Chondrocyte (in vitro differentiated cells): ENCODE measurements around the gene IFT80. TPM values are rescaled to one million over a fixed set of nuclear protein-coding genes. Genes with fewer than 3 reads are reported as not detected.

ENCODE experiments used
- DNase-seq: peaks from one replicate; pipeline ENCODE4 v3.0.0; 2021; ENCODE audit warnings: mixed read lengths, low spot score
- H3K27ac Mint-ChIP-seq: one replicate; pipeline ENCODE4 v1.8.0; 2021; ENCODE audit warnings: mild to moderate bottlenecking, moderate library complexity, mixed read lengths; ENCODE audit not compliant: unreplicated experiment
- H3K27me3 Mint-ChIP-seq: 2 replicates; pipeline ENCODE4 v1.8.0; 2021; ENCODE audit warnings: low read depth, mixed read lengths
- H3K36me3 Mint-ChIP-seq: 2 replicates; pipeline ENCODE4 v1.8.0; 2021; ENCODE audit warnings: low read depth, mixed read lengths
- H3K4me1 Mint-ChIP-seq: 2 replicates; pipeline ENCODE4 v1.8.0; 2021; ENCODE audit warnings: low read depth, mild to moderate bottlenecking, mixed read lengths
- H3K4me3 Mint-ChIP-seq: one replicate; pipeline ENCODE4 v1.8.0; 2021; ENCODE audit warnings: mild to moderate bottlenecking, moderate library complexity, mixed read lengths; ENCODE audit not compliant: unreplicated experiment
- H3K9me3 Mint-ChIP-seq: 2 replicates; pipeline ENCODE4 v1.8.0; 2021; ENCODE audit warnings: low read depth, mixed read lengths
- CTCF ChIP-seq: fragments of 200-600 bp; sonication (generic); IDR thresholded peaks from 2 replicates; pipeline ENCODE4 v1.5.0; 2021; ENCODE audit warnings: antibody characterized with exemption, mild to moderate bottlenecking, moderate library complexity
- long read RNA-seq: library from polyadenylated mRNA; stranded (forward); transcript quantifications from one replicate; pipeline ENCODE4 v2.0.0, GENCODE V29; 2021
- total RNA-seq: library from RNA; stranded (reverse); gene quantifications from 3 replicates; pipeline ENCODE4 v1.2.1, GENCODE V29; 2021

Gene IFT80
- 22.6 to 39.1 TPM (median 23.9 TPM) in 3 replicates for total RNA-seq
- long read RNA-seq, full-length matches to known transcripts, result 7 of 14 reads
- long read RNA-seq, partial matches to known transcripts, result 0 of 14 reads
- long read RNA-seq, other reads (novel, unspliced or antisense), result 7 of 14 reads

GRCh38 chr3:160399125-160400029 lies at the start of gene IFT80, which contains the start of gene SMC4:
Gene IFT80, minus strand, starts transcription at chr3:160399225. Its CDS starts 14,625 bp downstream, at chr3:160384600.
Gene SMC4, plus strand, starts transcription at chr3:160399650. Its CDS starts 1,177 bp downstream, at chr3:160400827.
- Mint-ChIP-seq H3K27me3 (no peaks in the 10 kb centered on the region), H3K9me3 (no peaks in the 10 kb centered on the region), H3K4me1 (peaks cover 49% of the 10 kb centered on the region), H3K4me3 (peak within 1 kb of the TSS; percentile 88), H3K36me3 (no peaks in the 10 kb centered on the region), H3K27ac (peak within 1 kb of the TSS; percentile 98)
- TF ChIP-seq CTCF, result no peak
- peak; percentile 96 for DNase-seq

GRCh38 chr3:160447544-160447943 lies 48.5 kb upstream of the IFT80 start:
- peak overlapping the region; percentile 94 for H3K4me3 Mint-ChIP-seq
- no peaks in the 10 kb centered on the region for H3K9me3 Mint-ChIP-seq
- no peak for DNase-seq
- no peaks in the 10 kb centered on the region for H3K27me3 Mint-ChIP-seq
- H3K27ac Mint-ChIP-seq, result peak overlapping the region; percentile 99
- peaks cover 7% of the 10 kb centered on the region for H3K36me3 Mint-ChIP-seq
- peaks cover 54% of the 10 kb centered on the region for H3K4me1 Mint-ChIP-seq
- no peak for TF ChIP-seq CTCF

GRCh38 chr3:160446522-160447056 lies 47.6 kb upstream of the IFT80 start:
- no peak for TF ChIP-seq CTCF
- peak overlapping the region; percentile 48 for H3K4me3 Mint-ChIP-seq
- no peaks in the 10 kb centered on the region for H3K27me3 Mint-ChIP-seq
- H3K4me1 Mint-ChIP-seq, result peaks cover 58% of the 10 kb centered on the region
- H3K9me3 Mint-ChIP-seq, result no peaks in the 10 kb centered on the region
- no peak for DNase-seq
- H3K36me3 Mint-ChIP-seq, result peaks cover 7% of the 10 kb centered on the region
- peak overlapping the region; percentile 99 for H3K27ac Mint-ChIP-seq

GRCh38 chr3:160445854-160446253 lies 46.8 kb upstream of the IFT80 start:
- H3K4me1 Mint-ChIP-seq, result peaks cover 54% of the 10 kb centered on the region
- peaks cover 7% of the 10 kb centered on the region for H3K36me3 Mint-ChIP-seq
- no peaks in the 10 kb centered on the region for H3K27me3 Mint-ChIP-seq
- no peak for TF ChIP-seq CTCF
- no peak for DNase-seq
- no peak overlapping the region for H3K4me3 Mint-ChIP-seq
- H3K27ac Mint-ChIP-seq, result peak overlapping the region; percentile 66
- no peaks in the 10 kb centered on the region for H3K9me3 Mint-ChIP-seq

GRCh38 chr3:160444411-160444810 lies 45.4 kb upstream of the IFT80 start:
- Mint-ChIP-seq H3K4me3 (no peak overlapping the region), H3K36me3 (peaks cover 13% of the 10 kb centered on the region), H3K27me3 (no peaks in the 10 kb centered on the region), H3K27ac (peak overlapping the region; percentile 9), H3K9me3 (no peaks in the 10 kb centered on the region), H3K4me1 (peaks cover 52% of the 10 kb centered on the region)
- no peak for TF ChIP-seq CTCF
- no peak for DNase-seq
